GM23338 (cell line): Measurements from ENCODE around the gene DEXI. TPM values are rescaled to one million over a fixed set of nuclear protein-coding genes. Genes with fewer than 3 reads are reported as not detected.

ENCODE experiments used
- ATAC-seq: fragments of 200-7000 bp; cut with Tn5 transposase; 3 replicates; pipeline ENCODE4 v1.9.1; 2020
- DNase-seq: peaks from one replicate; pipeline ENCODE4 v3.0.0-alpha.2; 2015; ENCODE audit warnings: low spot score
- H2AFZ ChIP-seq: fragments of 200-600 bp; sonication (generic); 2 replicates; pipeline ENCODE4 v1.8.0; 2016; ENCODE audit warnings: antibody characterized with exemption, mild to moderate bottlenecking, moderate library complexity
- H3F3A ChIP-seq: fragments of 200-600 bp; sonication (generic); replicated peaks from 2 replicates; pipeline ENCODE4 v1.8.0; 2017; ENCODE audit warnings: antibody characterized with exemption, mixed run types, low read depth
- H3K27ac ChIP-seq: fragments of 200-600 bp; sonication (generic); 2 replicates; pipeline ENCODE4 v1.6.1; 2016; ENCODE audit warnings: low read depth
- H3K27me3 ChIP-seq: fragments of 200-600 bp; sonication (generic); 2 replicates; pipeline ENCODE4 v1.8.0; 2016; ENCODE audit warnings: mild to moderate bottlenecking, mixed run types, moderate library complexity; ENCODE audit not compliant: insufficient read depth
- H3K36me3 ChIP-seq: fragments of 200-600 bp; sonication (generic); 2 replicates; pipeline ENCODE4 v1.8.0; 2016; ENCODE audit warnings: mild to moderate bottlenecking; ENCODE audit not compliant: insufficient read depth
- H3K4me1 ChIP-seq: fragments of 200-600 bp; sonication (generic); 2 replicates; pipeline ENCODE4 v1.8.0; 2016; ENCODE audit warnings: mild to moderate bottlenecking, moderate library complexity; ENCODE audit not compliant: insufficient read depth
- H3K4me2 ChIP-seq: fragments of 200-600 bp; sonication (generic); 2 replicates; pipeline ENCODE4 v1.7.1; 2017; ENCODE audit warnings: mixed run types
- H3K4me3 ChIP-seq: fragments of 200-600 bp; sonication (generic); 2 replicates; pipeline ENCODE4 v1.6.1; 2016; ENCODE audit warnings: mixed run types
- H3K79me2 ChIP-seq: fragments of 200-600 bp; sonication (generic); replicated peaks from 2 replicates; pipeline ENCODE4 v1.8.0; 2017; ENCODE audit warnings: mild to moderate bottlenecking; ENCODE audit not compliant: insufficient read depth
- H3K9me2 ChIP-seq: fragments of 200-600 bp; sonication (generic); 2 replicates; pipeline ENCODE4 v1.8.0; 2017; ENCODE audit not compliant: insufficient read depth
- H4K20me1 ChIP-seq: fragments of 200-600 bp; sonication (generic); replicated peaks from 2 replicates; pipeline ENCODE4 v1.8.0; 2017; ENCODE audit warnings: mild to moderate bottlenecking; ENCODE audit not compliant: insufficient read depth
- H3K27ac Mint-ChIP-seq: 2 replicates; pipeline ENCODE4 v1.8.0; 2020; ENCODE audit warnings: inconsistent platforms, mild to moderate bottlenecking, moderate library complexity, mixed read lengths
- H3K27me3 Mint-ChIP-seq: 3 replicates; pipeline ENCODE4 v1.8.0; 2022; ENCODE audit warnings: low read depth, mild to moderate bottlenecking, moderate library complexity, mixed read lengths, inconsistent platforms; ENCODE audit not compliant: insufficient read depth, poor library complexity
- H3K36me3 Mint-ChIP-seq: 3 replicates; pipeline ENCODE4 v1.8.0; 2021; ENCODE audit warnings: low read depth, mild to moderate bottlenecking, inconsistent platforms, moderate library complexity, mixed read lengths
- H3K4me1 Mint-ChIP-seq: 3 replicates; pipeline ENCODE4 v1.8.0; 2020; ENCODE audit warnings: mild to moderate bottlenecking, inconsistent platforms, mixed read lengths
- H3K4me3 Mint-ChIP-seq: 3 replicates; pipeline ENCODE4 v1.8.0; 2021; ENCODE audit warnings: moderate library complexity, mild to moderate bottlenecking, inconsistent platforms, mixed read lengths
- H3K9me3 Mint-ChIP-seq: 3 replicates; pipeline ENCODE4 v1.8.0; 2020; ENCODE audit warnings: moderate library complexity, mild to moderate bottlenecking, inconsistent platforms, mixed read lengths
- CTCF ChIP-seq, 2 experiments: fragments of 200-600 bp in 1 of 2; sonication (generic) in 1 of 2; conservative IDR thresholded peaks; 2 replicates each; pipeline versions ENCODE4 v1.5.1 to v1.6.1; 2016 to 2017; ENCODE audit warnings: antibody characterized with exemption in 2 of 2, low read depth in 2 of 2, mild to moderate bottlenecking in 2 of 2, moderate library complexity in 1 of 2
- EZH2phosphoT487 ChIP-seq: fragments of 200-600 bp; sonication (generic); IDR thresholded peaks from one replicate; pipeline ENCODE4 v1.8.1; 2018; ENCODE audit warnings: antibody characterized with exemption; ENCODE audit not compliant: unreplicated experiment
- NANOG ChIP-seq: IDR thresholded peaks from 2 replicates; pipeline ENCODE4 v1.6.1; 2016; ENCODE audit warnings: antibody characterized with exemption, borderline replicate concordance
- REST ChIP-seq: IDR thresholded peaks from one replicate; pipeline ENCODE4 v1.6.1; 2018; ENCODE audit warnings: antibody characterized with exemption; ENCODE audit not compliant: unreplicated experiment
- ZNF114 ChIP-seq: fragments of 250-450 bp; sonication (Bioruptor Pico); IDR thresholded peaks from 2 replicates; pipeline ENCODE4 v1.5.0; 2020; ENCODE audit warnings: mild to moderate bottlenecking, moderate library complexity
- ZNF331 ChIP-seq: fragments of 250-450 bp; sonication (Bioruptor Pico); IDR thresholded peaks from 2 replicates; pipeline ENCODE4 v1.5.0; 2020; ENCODE audit warnings: low read depth, mild to moderate bottlenecking, moderate library complexity
- polyA plus RNA-seq: library from polyadenylated mRNA; unstranded; fragments of >200 nt; fragmentation: Nextera tagmentation; extraction: Ambion mirVana; gene quantifications from 2 replicates; pipeline ENCODE4 v1.2.1, GENCODE V29; 2016
- total RNA-seq: library from RNA; depleted of rRNA; stranded (reverse); fragments of >200 nt; shearing (Covaris generic); gene quantifications from 2 replicates; pipeline ENCODE4 v1.2.3, GENCODE V29; 2014

The DEXI gene
- total and polyA plus RNA-seq, 2 experiments from 2014 or later, result 26.5 to 58.2 TPM

- Histone ChIP-seq H3K27me3 (no peaks in the 10 kb centered on the region), H2AFZ (no peak overlapping the region), H3K27ac (no peak overlapping the region), H3K4me2 (no peak overlapping the region), H3K9me2 (no peaks in the 10 kb centered on the region), H3K36me3 (no peaks in the 10 kb centered on the region), H3K4me1 (no peaks in the 10 kb centered on the region), H4K20me1 (no peaks in the 10 kb centered on the region), H3F3A (no peaks in the 10 kb centered on the region), H3K79me2 (no peaks in the 10 kb centered on the region), H3K4me3 (no peak overlapping the region)
- DNase-seq, result peak; percentile 91
- TF ChIP-seq ZNF331 (CRISPR knock-in tag) (no peak), CTCF (conservative IDR thresholded peaks at IDR 0.05; ENCODE audit: low read depth in 2 of 2) (peak; percentile 82 to 93)
- Mint-ChIP-seq H3K36me3 (peaks cover 11% of the 10 kb centered on the region; the same call in 1 of the 3 replicates), H3K27ac (no peak overlapping the region; the same call in 1 of the 2 replicates), H3K4me3 (no peak overlapping the region), H3K27me3 (peaks cover 6% of the 10 kb centered on the region), H3K9me3 (no peaks in the 10 kb centered on the region), H3K4me1 (peaks cover 4% of the 10 kb centered on the region; the same call in 2 of the 3 replicates)
- ATAC-seq, result peak; percentile 96
Measured at GRCh38 chr16:10964039-10964890, 22.0 kb upstream of the DEXI start.

GRCh38 chr16:10961231-10961630 is 19.0 kb upstream of the DEXI start:
- no peaks in the 10 kb centered on the region for H3K4me1 ChIP-seq
- Mint-ChIP-seq H3K27me3 (peaks cover 4% of the 10 kb centered on the region), H3K4me1 (peaks cover 4% of the 10 kb centered on the region; the same call in 2 of the 3 replicates), H3K27ac (no peak overlapping the region), H3K36me3 (peaks cover 11% of the 10 kb centered on the region; the same call in 1 of the 3 replicates), H3K4me3 (no peak overlapping the region), H3K9me3 (no peaks in the 10 kb centered on the region)
- no peaks in the 10 kb centered on the region for H3K79me2 ChIP-seq
- no peaks in the 10 kb centered on the region for H3K36me3 ChIP-seq
- H3K4me3 ChIP-seq, result no peak overlapping the region
- DNase-seq (no peak), ATAC-seq (no peak)
- H3K9me2 ChIP-seq, result no peaks in the 10 kb centered on the region
- no peak overlapping the region for H2AFZ ChIP-seq
- H3K4me2 ChIP-seq, result no peak overlapping the region
- no peak overlapping the region for H3K27ac ChIP-seq
- no peaks in the 10 kb centered on the region for H4K20me1 ChIP-seq
- no peaks in the 10 kb centered on the region for H3K27me3 ChIP-seq
- H3F3A ChIP-seq, result no peaks in the 10 kb centered on the region
- TF ChIP-seq NANOG (no peak), CTCF (conservative IDR thresholded peaks at IDR 0.05; ENCODE audit: low read depth in 2 of 2) (no peak), ZNF114 (CRISPR knock-in tag) (no peak), EZH2phosphoT487 (no peak), REST (no peak), ZNF331 (CRISPR knock-in tag) (no peak)
